ENCODE data around the gene SFR1. TPM values are rescaled to one million over a fixed set of nuclear protein-coding genes. Genes with fewer than 3 reads are reported as not detected.

Gene SFR1
- total RNA-seq, 1 donor, result 11.6 TPM

GRCh38 chr10:104090611-104091010 is 31.4 kb upstream of the SFR1 start:
- peaks cover 2% of the 10 kb centered on the region for H3K9me3 ChIP-seq (ENCODE audit: low read depth, low read length)
- DNase-seq (ENCODE audit: insufficient read length, low spot score, missing footprints), result no peak
- no peak overlapping the region for H2AFZ ChIP-seq (ENCODE audit: low read length)
- H3K4me1 ChIP-seq (ENCODE audit: insufficient read depth, low read length), result no peaks in the 10 kb centered on the region
- TF ChIP-seq CTCF (IDR thresholded peaks at IDR 0.05; ENCODE audit: extremely low read depth, low read depth, low read length), result no peak
- H3K79me2 ChIP-seq (ENCODE audit: insufficient read depth, low read length), result no peaks in the 10 kb centered on the region
- no peak overlapping the region for H3K4me2 ChIP-seq (ENCODE audit: insufficient read depth, low read length)
- H3K36me3 ChIP-seq (ENCODE audit: insufficient read depth, low read length), result no peaks in the 10 kb centered on the region
- H3K4me3 ChIP-seq (ENCODE audit: insufficient read depth, low read length), result no peak overlapping the region
- H3K27ac ChIP-seq (ENCODE audit: low read depth, low read length), result no peak overlapping the region
- H4K20me1 ChIP-seq (ENCODE audit: insufficient read depth, low read length), result no peaks in the 10 kb centered on the region
- no peaks in the 10 kb centered on the region for H3K27me3 ChIP-seq (ENCODE audit: insufficient read depth, low read length)

GRCh38 chr10:104092749-104093148 is 29.2 kb upstream of the SFR1 start:
- Histone ChIP-seq H3K9me3 (ENCODE audit: low read depth, low read length) (peaks cover 2% of the 10 kb centered on the region), H3K27ac (ENCODE audit: low read depth, low read length) (no peak overlapping the region), H4K20me1 (ENCODE audit: insufficient read depth, low read length) (no peaks in the 10 kb centered on the region), H3K4me2 (ENCODE audit: insufficient read depth, low read length) (no peak overlapping the region), H3K79me2 (ENCODE audit: insufficient read depth, low read length) (no peaks in the 10 kb centered on the region), H3K4me3 (ENCODE audit: insufficient read depth, low read length) (no peak overlapping the region), H3K36me3 (ENCODE audit: insufficient read depth, low read length) (no peaks in the 10 kb centered on the region), H2AFZ (ENCODE audit: low read length) (no peak overlapping the region), H3K4me1 (ENCODE audit: insufficient read depth, low read length) (no peaks in the 10 kb centered on the region), H3K27me3 (ENCODE audit: insufficient read depth, low read length) (no peaks in the 10 kb centered on the region)
- TF ChIP-seq CTCF (IDR thresholded peaks at IDR 0.05; ENCODE audit: extremely low read depth, low read depth, low read length), result no peak
- DNase-seq (ENCODE audit: insufficient read length, low spot score, missing footprints), result no peak

GRCh38 chr10:104096692-104097091 is 25.3 kb upstream of the SFR1 start:
- H3K27me3 ChIP-seq (ENCODE audit: insufficient read depth, low read length), result no peaks in the 10 kb centered on the region
- H2AFZ ChIP-seq (ENCODE audit: low read length), result no peak overlapping the region
- H3K36me3 ChIP-seq (ENCODE audit: insufficient read depth, low read length), result no peaks in the 10 kb centered on the region
- H3K4me2 ChIP-seq (ENCODE audit: insufficient read depth, low read length), result no peak overlapping the region
- H4K20me1 ChIP-seq (ENCODE audit: insufficient read depth, low read length), result no peaks in the 10 kb centered on the region
- H3K79me2 ChIP-seq (ENCODE audit: insufficient read depth, low read length), result no peaks in the 10 kb centered on the region
- TF ChIP-seq CTCF (IDR thresholded peaks at IDR 0.05; ENCODE audit: extremely low read depth, low read depth, low read length), result no peak
- no peak overlapping the region for H3K27ac ChIP-seq (ENCODE audit: low read depth, low read length)
- peaks cover 12% of the 10 kb centered on the region for H3K4me1 ChIP-seq (ENCODE audit: insufficient read depth, low read length)
- H3K4me3 ChIP-seq (ENCODE audit: insufficient read depth, low read length), result no peak overlapping the region
- no peak for DNase-seq (ENCODE audit: insufficient read length, low spot score, missing footprints)
- H3K9me3 ChIP-seq (ENCODE audit: low read depth, low read length), result peaks cover 2% of the 10 kb centered on the region

- Histone ChIP-seq H3K4me2 (ENCODE audit: insufficient read depth, low read length) (peak overlapping the region; percentile 1), H3K79me2 (ENCODE audit: insufficient read depth, low read length) (no peaks in the 10 kb centered on the region), H3K4me1 (ENCODE audit: insufficient read depth, low read length) (peaks cover 12% of the 10 kb centered on the region), H3K9me3 (ENCODE audit: low read depth, low read length) (no peaks in the 10 kb centered on the region), H4K20me1 (ENCODE audit: insufficient read depth, low read length) (no peaks in the 10 kb centered on the region), H2AFZ (ENCODE audit: low read length) (peak overlapping the region; percentile 14), H3K36me3 (ENCODE audit: insufficient read depth, low read length) (no peaks in the 10 kb centered on the region), H3K27me3 (ENCODE audit: insufficient read depth, low read length) (no peaks in the 10 kb centered on the region), H3K27ac (ENCODE audit: low read depth, low read length) (peak overlapping the region; percentile 30), H3K4me3 (ENCODE audit: insufficient read depth, low read length) (no peak overlapping the region)
- DNase-seq (ENCODE audit: insufficient read length, low spot score, missing footprints), result no peak
- TF ChIP-seq CTCF (IDR thresholded peaks at IDR 0.05; ENCODE audit: extremely low read depth, low read depth, low read length), result no peak
These were observed 23.5 kb upstream of the SFR1 start for GRCh38 chr10:104098358-104098925.
